ENCODE data around the gene SULT1C4.
"Not testable (repeated sequence)": the region's sequence is repeated elsewhere in the genome, so short reads cannot be mapped to it uniquely, and the experiment has no call there.

SULT1C4 gene

GRCh38 chr2:108413711-108414095, 35.9 kb downstream of the SULT1C4 start:
- DNase-seq (ENCODE audit: low read depth) = peak; percentile 16

GRCh38 chr2:108414256-108414876, 36.6 kb downstream of the SULT1C4 start:
- no peak for DNase-seq (ENCODE audit: low read depth)

DNA sequence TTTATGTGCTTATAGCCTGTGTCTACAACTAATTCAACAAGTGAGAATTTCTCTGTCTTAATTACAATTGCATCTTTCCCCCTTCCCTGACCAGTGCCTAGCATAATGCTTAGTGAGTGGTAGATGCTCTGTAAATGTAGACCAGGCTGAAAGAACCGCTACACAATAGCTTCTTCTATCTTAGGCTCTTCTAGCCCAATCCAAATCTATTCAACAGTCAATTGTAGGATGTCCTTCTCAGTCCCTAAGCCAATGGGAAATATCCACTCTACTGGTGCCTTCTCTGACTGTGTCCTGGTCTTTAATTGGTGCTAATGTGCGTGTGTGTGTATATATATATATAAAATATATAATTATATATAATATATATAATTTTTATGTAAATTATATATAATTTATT, 37.2 kb downstream of the SULT1C4 start:
- no peak for DNase-seq (ENCODE audit: low read depth)

DNA sequence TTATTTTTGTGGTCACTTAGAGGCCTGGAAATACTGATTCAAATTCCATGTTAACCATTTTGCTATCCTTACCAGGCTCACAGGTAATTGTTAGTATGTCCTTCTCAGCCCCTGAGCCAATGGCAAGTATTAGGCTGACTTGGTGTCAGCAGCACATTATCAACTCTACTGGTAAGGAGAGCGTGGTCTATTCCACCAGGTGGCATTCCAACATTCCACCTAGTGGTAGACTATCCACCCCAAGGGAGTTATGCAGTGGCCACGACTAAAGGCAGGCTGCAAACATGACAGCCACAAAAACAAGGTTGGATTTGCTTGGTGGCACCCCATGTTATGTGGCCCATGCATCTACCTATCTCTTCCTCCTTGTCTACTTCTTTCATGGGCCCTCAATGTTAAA, 39.5 kb downstream of the SULT1C4 start:
- no peak for DNase-seq (ENCODE audit: low read depth)

DNA sequence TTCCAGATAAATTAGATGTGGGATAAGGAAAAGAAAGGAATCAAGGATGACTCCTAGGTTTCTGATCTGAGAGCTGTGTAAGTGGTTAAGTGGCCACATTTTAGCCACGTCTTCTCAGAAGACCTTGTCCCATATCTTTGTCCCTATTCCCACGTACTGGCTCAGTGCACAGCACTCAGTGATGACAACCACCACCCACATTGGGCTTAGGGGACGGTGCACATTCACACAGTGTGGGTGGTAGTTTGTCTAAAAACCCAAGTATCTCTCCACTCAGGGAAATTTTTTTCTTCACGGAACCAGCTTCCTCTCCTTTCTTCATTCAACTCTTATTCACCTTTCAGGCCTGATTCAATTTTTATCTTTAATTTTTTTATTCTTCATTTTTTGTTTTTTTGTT, 40.7 kb downstream of the SULT1C4 start:
- DNase-seq (ENCODE audit: low read depth) = no peak

DNA sequence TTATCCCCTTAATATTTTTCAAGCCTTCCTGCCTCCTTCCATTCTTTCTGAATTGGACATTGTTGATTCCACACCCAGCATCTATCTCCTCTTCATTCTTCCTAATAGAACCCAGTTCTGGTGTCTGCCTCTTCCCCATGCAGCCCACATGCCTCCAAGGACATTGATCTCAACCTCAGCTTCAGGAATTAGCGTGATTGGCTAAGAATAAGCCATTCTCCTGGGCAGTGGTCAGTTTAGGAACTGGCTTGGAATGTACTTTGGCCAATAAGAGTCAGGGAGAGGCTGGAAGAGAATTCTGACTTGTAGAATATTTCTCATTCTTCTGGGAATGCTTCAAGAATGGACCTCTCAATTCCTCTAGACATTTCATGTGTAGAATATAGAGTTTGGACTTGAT, 45.3 kb downstream of the SULT1C4 start:
- DNase-seq (ENCODE audit: low read depth) = no peak

DNA sequence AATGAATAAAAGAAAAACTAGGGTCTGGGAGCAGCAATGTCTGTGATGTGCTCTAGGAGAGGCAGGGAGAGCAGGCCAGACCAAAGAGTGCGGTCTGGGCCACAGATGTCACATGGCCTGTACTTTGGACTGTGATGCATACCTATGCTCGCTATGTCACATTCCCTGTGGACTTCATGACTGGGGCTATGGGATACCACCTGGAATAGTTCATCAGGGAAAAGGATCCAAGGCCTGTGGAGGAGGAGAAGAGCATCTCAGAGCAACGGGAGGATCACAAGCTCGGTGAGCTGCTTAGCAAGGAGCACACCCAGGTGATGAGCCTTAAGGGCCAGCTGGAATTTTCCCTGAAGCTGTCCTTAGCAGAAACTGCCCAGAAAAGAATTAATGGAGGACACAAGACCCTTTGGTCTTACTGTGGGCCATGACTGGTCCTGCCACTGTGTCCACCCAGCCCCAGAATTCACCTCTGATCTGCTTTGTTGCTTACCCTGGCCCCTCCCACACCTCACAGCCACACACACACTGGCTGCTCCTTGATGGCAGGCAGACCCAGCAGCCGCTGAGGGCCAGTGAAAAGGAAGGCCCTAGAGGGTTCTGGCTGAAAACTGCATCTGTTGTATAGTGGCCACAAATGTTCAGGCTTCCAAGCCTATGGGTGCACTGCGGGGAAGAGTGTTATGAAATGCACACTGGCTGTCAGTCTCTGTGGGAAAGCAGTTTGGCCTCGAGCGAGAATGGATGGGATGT, 45.9 kb downstream of the SULT1C4 start:
- DNase-seq (ENCODE audit: low read depth) = no peak

DNA sequence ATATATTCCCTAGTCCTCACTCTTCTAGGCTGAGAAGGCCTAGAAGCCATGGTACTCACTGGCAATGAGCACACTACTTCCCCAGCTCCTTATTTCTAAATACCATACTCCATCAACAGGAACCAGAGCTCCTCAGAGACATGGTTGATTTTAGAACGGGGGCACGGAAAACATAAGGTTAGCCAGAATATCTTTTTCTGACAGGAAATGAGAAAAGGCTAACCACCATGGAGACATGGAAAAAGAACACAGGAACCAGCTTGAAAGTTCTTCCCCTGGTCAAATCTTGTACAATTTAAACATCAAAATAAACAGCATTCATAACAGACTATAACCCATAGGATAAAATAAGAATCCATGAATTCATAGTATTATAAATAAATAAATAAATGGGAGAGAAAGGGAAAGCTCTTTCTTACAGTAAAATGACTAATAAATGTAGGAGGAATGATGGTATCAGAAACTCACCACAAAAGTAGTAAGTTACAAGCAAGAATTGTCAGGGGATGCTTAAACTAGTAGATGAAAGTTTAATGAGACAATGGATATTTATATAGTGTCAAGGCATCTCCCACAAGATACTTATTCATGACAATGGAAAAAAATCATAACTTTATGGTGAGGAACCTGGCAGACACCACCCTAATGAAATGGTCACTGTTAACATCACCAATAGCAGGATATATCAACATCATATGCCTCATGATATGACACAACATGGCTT, 50.7 kb downstream of the SULT1C4 start:
- peak; percentile 18 for DNase-seq (ENCODE audit: low read depth)

DNA sequence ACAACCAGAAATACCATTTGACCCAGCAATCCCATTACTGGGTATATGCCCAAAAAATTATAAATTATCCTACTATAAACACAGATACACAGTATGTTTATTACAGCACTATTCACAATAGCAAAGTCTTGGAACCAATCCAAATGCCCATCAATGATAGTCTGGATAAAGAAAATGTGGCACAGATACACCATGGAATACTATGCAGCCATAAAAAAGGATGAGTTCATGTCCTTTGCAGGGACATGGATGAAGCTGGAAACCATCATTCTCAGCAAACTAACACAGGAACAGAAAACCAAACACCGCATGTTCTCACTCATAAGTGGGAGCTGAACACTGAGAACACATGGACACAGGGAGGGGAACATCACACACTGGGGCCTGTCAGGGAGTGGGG, 57.8 kb downstream of the SULT1C4 start:
- DNase-seq (ENCODE audit: low read depth) = not testable (repeated sequence)

GRCh38 chr2:108436976-108437375, 59.2 kb downstream of the SULT1C4 start:
- no peak for DNase-seq (ENCODE audit: low read depth)

All from amniotic epithelial cell (primary cell).